LNCaP clone FGC (cell line): ENCODE measurements around the gene CCDC88C.

Source experiments
- DNase-seq: peaks from one replicate; pipeline ENCODE4 v3.0.0-alpha.2; 2011; ENCODE audit warnings: low read depth
- H3K4me3 ChIP-seq: 2 replicates; pipeline ENCODE4 v1.5.1; 2011; ENCODE audit warnings: mild to moderate bottlenecking, low read depth, low read length, control low read depth
- CTCF ChIP-seq: IDR thresholded peaks from 2 replicates; pipeline ENCODE4 v1.5.1; 2012; ENCODE audit warnings: mild to moderate bottlenecking; ENCODE audit not compliant: control insufficient read depth, insufficient read depth; ENCODE audit errors: extremely low read depth

CCDC88C gene

GRCh38 chr14:91381801-91382670 lies 35.6 kb downstream of the CCDC88C start:
- DNase-seq, result no peak
- no peak for TF ChIP-seq CTCF

GRCh38 chr14:91380610-91381371 lies 36.8 kb downstream of the CCDC88C start:
- no peak for DNase-seq
- no peak for TF ChIP-seq CTCF
- peak overlapping the region; percentile 21; the same call in 1 of the 2 replicates for H3K4me3 ChIP-seq

More at GRCh38 chr14:91381801-91382670, 35.6 kb downstream of the CCDC88C start:
- H3K4me3 ChIP-seq, result no peak overlapping the region

- H3K4me3 ChIP-seq, result peak overlapping the region; percentile 21; the same call in 1 of the 2 replicates
- no peak for TF ChIP-seq CTCF
- DNase-seq, result no peak
These were observed 37.5 kb downstream of the CCDC88C start for GRCh38 chr14:91380123-91380522.

GRCh38 chr14:91379579-91379932 lies 38.1 kb downstream of the CCDC88C start:
- no peak for TF ChIP-seq CTCF
- H3K4me3 ChIP-seq, result no peak overlapping the region

GRCh38 chr14:91378930-91379578 lies 38.6 kb downstream of the CCDC88C start:
- TF ChIP-seq CTCF, result no peak
- no peak for DNase-seq
- H3K4me3 ChIP-seq, result no peak overlapping the region

More at GRCh38 chr14:91379579-91379932, 38.1 kb downstream of the CCDC88C start:
- no peak for DNase-seq

GRCh38 chr14:91377700-91378652 lies 39.6 kb downstream of the CCDC88C start:
- no peak overlapping the region for H3K4me3 ChIP-seq
- no peak for DNase-seq
- TF ChIP-seq CTCF, result no peak
